CD14-positive monocyte (primary cell): Measurements from ENCODE around the gene PRAMEF12. TPM values are rescaled to one million over a fixed set of nuclear protein-coding genes. Genes with fewer than 3 reads are reported as not detected.

Experiments used
- DNase-seq, 3 donors: peaks; one replicate each; pipeline ENCODE4 v3.0.0-alpha.2; 2011 to 2022
- H2AFZ ChIP-seq: 2 replicates; pipeline ENCODE4 v1.6.0; 2012; ENCODE audit warnings: mild to moderate bottlenecking, low read depth, low read length, inconsistent platforms; ENCODE audit not compliant: insufficient read depth, poor library complexity, severe bottlenecking
- H3K27ac ChIP-seq, 2 donors: 1 replicate in 1 of 2; 2 replicates in 1 of 2; pipeline ENCODE4 v1.5.1; 2012 to 2013; ENCODE audit warnings: low read length in 2 of 2, control low read depth in 1 of 2, inconsistent platforms in 1 of 2, low read depth in 1 of 2, mild to moderate bottlenecking in 1 of 2
- H3K27me3 ChIP-seq, 2 donors: one replicate each; pipeline versions ENCODE4 v1.6.0 to v1.6.1; 2011 to 2013; ENCODE audit warnings: low read length in 2 of 2; ENCODE audit not compliant: control insufficient read depth in 2 of 2, insufficient read depth in 2 of 2
- H3K36me3 ChIP-seq, 2 donors: replicated peaks in 1 of 2; 1 replicate in 1 of 2; 2 replicates in 1 of 2; pipeline versions ENCODE4 v1.5.1 to v1.6.1; 2012 to 2013; ENCODE audit warnings: low read length in 2 of 2, control low read depth in 1 of 2, inconsistent platforms in 1 of 2, mild to moderate bottlenecking in 1 of 2; ENCODE audit not compliant: insufficient read depth in 2 of 2, control insufficient read depth in 1 of 2
- H3K4me1 ChIP-seq, 2 donors: 1 replicate in 1 of 2; 2 replicates in 1 of 2; pipeline versions ENCODE4 v1.5.1 to v1.6.1; 2012 to 2013; ENCODE audit warnings: low read length in 2 of 2, control low read depth in 1 of 2, inconsistent platforms in 1 of 2, mild to moderate bottlenecking in 1 of 2, moderate library complexity in 1 of 2; ENCODE audit not compliant: insufficient read depth in 2 of 2, control insufficient read depth in 1 of 2
- H3K4me2 ChIP-seq: replicated peaks from 2 replicates; pipeline ENCODE3; 2012; ENCODE audit warnings: low read length, moderate library complexity, mild to moderate bottlenecking; ENCODE audit not compliant: poor library complexity, severe bottlenecking; ENCODE audit errors: extremely low read depth
- H3K4me3 ChIP-seq, 3 experiments: fragments of 200-600 bp in 1 of 3; sonication (generic) in 1 of 3; replicated peaks in 1 of 3; 1 replicate in 2 of 3; 2 replicates in 1 of 3; pipeline ENCODE4 v1.5.1; 2011 to 2013; ENCODE audit warnings: low read length in 3 of 3, mild to moderate bottlenecking in 3 of 3, control low read depth in 2 of 3, low read depth in 2 of 3, inconsistent platforms in 1 of 3, moderate library complexity in 1 of 3
- H3K79me2 ChIP-seq: 2 replicates; pipeline ENCODE4 v1.6.0; 2012; ENCODE audit warnings: mild to moderate bottlenecking, control low read depth, inconsistent platforms, low read length, moderate library complexity; ENCODE audit not compliant: insufficient read depth
- H3K9ac ChIP-seq: 2 replicates; pipeline ENCODE4 v1.6.0; 2017; ENCODE audit warnings: low read length, mild to moderate bottlenecking; ENCODE audit not compliant: insufficient read depth, poor library complexity, severe bottlenecking
- H3K9me3 ChIP-seq, 2 donors: replicated peaks in 1 of 2; 1 replicate in 1 of 2; 2 replicates in 1 of 2; pipeline versions ENCODE4 v1.5.1 to v1.6.1; 2012 to 2013; ENCODE audit warnings: low read length in 2 of 2, control low read depth in 1 of 2; ENCODE audit not compliant: control insufficient read depth in 1 of 2, insufficient read depth in 1 of 2
- H4K20me1 ChIP-seq: 2 replicates; pipeline ENCODE4 v1.6.0; 2012; ENCODE audit warnings: mild to moderate bottlenecking, low read length, control low read depth, moderate library complexity; ENCODE audit not compliant: insufficient read depth
- H3K27ac Mint-ChIP-seq, 7 donors: one replicate each; pipeline ENCODE4 v1.8.0; 2020; ENCODE audit warnings: mild to moderate bottlenecking in 7 of 7, mixed read lengths in 7 of 7, moderate library complexity in 6 of 7, inconsistent platforms in 2 of 7
- H3K27me3 Mint-ChIP-seq, 3 donors: one replicate each; pipeline ENCODE4 v1.8.0; 2021 to 2022; ENCODE audit warnings: low read depth in 3 of 3, mild to moderate bottlenecking in 3 of 3, mixed read lengths in 3 of 3, moderate library complexity in 3 of 3, inconsistent platforms in 1 of 3
- H3K36me3 Mint-ChIP-seq, 2 donors: one replicate each; pipeline ENCODE4 v1.8.0; 2020; ENCODE audit warnings: mixed read lengths in 2 of 2, inconsistent platforms in 1 of 2, mild to moderate bottlenecking in 1 of 2
- H3K4me1 Mint-ChIP-seq: one replicate; pipeline ENCODE4 v1.8.0; 2020; ENCODE audit warnings: mild to moderate bottlenecking, mixed read lengths
- H3K4me3 Mint-ChIP-seq, 2 donors: one replicate each; pipeline ENCODE4 v1.8.0; 2020; ENCODE audit warnings: mild to moderate bottlenecking in 2 of 2, mixed read lengths in 2 of 2, moderate library complexity in 1 of 2
- H3K9me3 Mint-ChIP-seq, 7 donors: one replicate each; pipeline ENCODE4 v1.8.0; 2020 to 2022; ENCODE audit warnings: mixed read lengths in 7 of 7, mild to moderate bottlenecking in 6 of 7, moderate library complexity in 6 of 7, inconsistent platforms in 2 of 7
- CTCF ChIP-seq: fragments of 200-600 bp; IDR thresholded peaks from one replicate; pipeline ENCODE4 v1.8.0; 2022; ENCODE audit warnings: antibody characterized with exemption, mild to moderate bottlenecking
- WGBS: methylation state at CpG from one replicate; pipeline ENCODE4 v1.1.5; 2013; ENCODE audit warnings: missing lambda C conversion rate; ENCODE audit not compliant: insufficient coverage; 5-methylcytosine and 5-hydroxymethylcytosine counted together
- intact Hi-C, 2 donors: fragments of 100-400 bp; cut with micrococcal nuclease; formaldehyde crosslinking; loops; one replicate each; pipeline versions ENCODE4 v1.15.0 to v1.15.1; 2023
- polyA plus RNA-seq, 3 donors: library from polyadenylated mRNA; depleted of rRNA in 1 of 3; unstranded in 2 of 3; stranded (reverse) in 1 of 3; fragments of 300-500 nt in 2 of 3; fragments of >200 nt in 1 of 3; fragmentation: Illumina TruSeq in 2 of 3; gene quantifications; 1 replicate in 2 of 3; 2 replicates in 1 of 3; pipeline ENCODE4 v1.2.3, GENCODE V29; 2012 to 2021

Gene PRAMEF12
- polyA plus RNA-seq, 3 donors, result not detected

GRCh38 chr1:12734651-12735050 is 38.9 kb upstream of the PRAMEF12 start:
- Histone ChIP-seq H3K79me2 (no peaks in the 10 kb centered on the region), H3K4me3 (no peak overlapping the region), H4K20me1 (no peaks in the 10 kb centered on the region), H3K27me3 (peaks cover 0 to 3% of the 10 kb centered on the region in 2 donors), H3K9me3 (no peaks in the 10 kb centered on the region), H3K4me1 (no peaks in the 10 kb centered on the region), H3K27ac (no peak overlapping the region), H3K9ac (no peak overlapping the region), H3K36me3 (no peaks in the 10 kb centered on the region), H3K4me2 (no peak overlapping the region), H2AFZ (no peak overlapping the region)
- no peaks in the 10 kb centered on the region for H3K4me1 Mint-ChIP-seq
- H3K27me3 Mint-ChIP-seq, result peaks cover 6 to 20% (median 10%) of the 10 kb centered on the region in 3 donors
- DNase-seq, result no peak
- peaks cover 2 to 28% (median 22%) of the 10 kb centered on the region in 7 donors for H3K9me3 Mint-ChIP-seq
- no CpG with 5 or more reads among the region's 3 CpGs for WGBS
- no peaks in the 10 kb centered on the region for H3K36me3 Mint-ChIP-seq
- no peak for TF ChIP-seq CTCF
- H3K4me3 Mint-ChIP-seq, result no peak overlapping the region
- intact Hi-C loops, result no loop called here
- H3K27ac Mint-ChIP-seq, result no peak overlapping the region

GRCh38 chr1:12738934-12739333 is 34.6 kb upstream of the PRAMEF12 start:
- Mint-ChIP-seq H3K36me3 (no peaks in the 10 kb centered on the region), H3K4me1 (no peaks in the 10 kb centered on the region), H3K4me3 (no peak overlapping the region), H3K27ac (no peak overlapping the region), H3K9me3 (peaks cover 0 to 8% (median 4%) of the 10 kb centered on the region in 7 donors), H3K27me3 (peaks cover under 1 to 8% (median 2%) of the 10 kb centered on the region in 3 donors)
- H3K79me2 ChIP-seq, result no peaks in the 10 kb centered on the region
- no peaks in the 10 kb centered on the region for H3K4me1 ChIP-seq
- no peak overlapping the region for H3K4me2 ChIP-seq
- DNase-seq, result no peak
- no peaks in the 10 kb centered on the region for H3K36me3 ChIP-seq
- peaks cover 0 to 3% of the 10 kb centered on the region in 2 donors for H3K27me3 ChIP-seq
- no peak overlapping the region for H3K9ac ChIP-seq
- no peak overlapping the region for H3K27ac ChIP-seq
- 88% methylated on average over 1 of the region's 1 CpG for WGBS
- H4K20me1 ChIP-seq, result no peaks in the 10 kb centered on the region
- H3K9me3 ChIP-seq, result no peaks in the 10 kb centered on the region
- no peak overlapping the region for H3K4me3 ChIP-seq
- intact Hi-C loops, result no loop called here
- H2AFZ ChIP-seq, result no peak overlapping the region
- TF ChIP-seq CTCF, result no peak
